Endothelial cell of umbilical vein (primary cell): ENCODE measurements around the gene COPB1. TPM values are rescaled to one million over a fixed set of nuclear protein-coding genes. Genes with fewer than 3 reads are reported as not detected.

ENCODE experiments used
- BruUV-seq: library from RNA; stranded (reverse); fragments of 400-500 nt; replicated peaks from 2 replicates; lab custom pipeline; 2021; lab: Mats Ljungman, UMichigan
- CTCF ChIA-PET: fragments of 300-600, 350-600 bp; sonication (Branson Sonifier 250); formaldehyde crosslinking; loops from one replicate; lab custom pipeline; 2021; ENCODE audit warnings: antibody characterized with exemption, inconsistent platforms; lab: Charles Lee
- POLR2A ChIA-PET: fragments of 300-600, 350-600 bp; sonication (Branson Sonifier 250); formaldehyde crosslinking; loops from one replicate; lab custom pipeline; 2021; ENCODE audit warnings: antibody characterized with exemption, inconsistent platforms; lab: Charles Lee
- DNase-seq: peaks from one replicate; pipeline ENCODE4 v3.0.0-alpha.2; 2011; ENCODE audit warnings: low read depth, low spot score
- FAIRE-seq: peaks from 2 replicates; lab custom pipeline; 2011; peaks lifted over from hg19 to GRCh38; lab: Jason Lieb, UNC
- H2AFZ ChIP-seq: 2 replicates; pipeline ENCODE4 v1.6.0; 2012; ENCODE audit warnings: low read depth, low read length, control low read depth, inconsistent platforms
- H3K27ac ChIP-seq: 2 replicates; pipeline ENCODE4 v1.5.1; 2011; ENCODE audit warnings: low read depth, mild to moderate bottlenecking, control low read depth, low read length, moderate library complexity; ENCODE audit not compliant: insufficient read depth
- H3K27me3 ChIP-seq, 2 experiments: 2 replicates each; pipeline versions ENCODE4 v1.6.0 to v1.6.1; 2011; ENCODE audit warnings: low read length in 2 of 2, mixed read lengths in 1 of 2; ENCODE audit not compliant: control insufficient read depth in 2 of 2, insufficient read depth in 2 of 2
- H3K36me3 ChIP-seq, 2 experiments: 2 replicates in 1 of 2; 3 replicates in 1 of 2; pipeline ENCODE4 v1.5.1; 2011; ENCODE audit warnings: low read length in 2 of 2, mild to moderate bottlenecking in 1 of 2, moderate library complexity in 1 of 2; ENCODE audit not compliant: control insufficient read depth in 2 of 2, insufficient read depth in 2 of 2; ENCODE audit errors: extremely low read depth in 1 of 2
- H3K4me1 ChIP-seq: 3 replicates; pipeline ENCODE4 v1.5.1; 2011; ENCODE audit warnings: mild to moderate bottlenecking, low read length; ENCODE audit not compliant: control insufficient read depth, insufficient read depth; ENCODE audit errors: extremely low read depth
- H3K4me2 ChIP-seq: 2 replicates; pipeline ENCODE4 v1.6.1; 2011; ENCODE audit warnings: low read length, control low read depth, mixed read lengths; ENCODE audit not compliant: insufficient read depth
- H3K4me3 ChIP-seq, 3 experiments: fragments of 200-600 bp in 1 of 3; sonication (generic), shearing (Covaris generic) in 1 of 3; replicated peaks in 1 of 3; 2 replicates each; pipeline ENCODE4 v1.5.1; 2011 to 2016; ENCODE audit warnings: control low read depth in 3 of 3, low read length in 3 of 3, mild to moderate bottlenecking in 2 of 3, inconsistent platforms in 1 of 3, low read depth in 1 of 3, moderate library complexity in 1 of 3; ENCODE audit not compliant: insufficient read depth in 1 of 3
- H3K79me2 ChIP-seq: 2 replicates; pipeline ENCODE4 v1.6.0; 2012; ENCODE audit warnings: low read length, inconsistent platforms; ENCODE audit not compliant: control insufficient read depth, insufficient read depth
- H3K9ac ChIP-seq: replicated peaks from 2 replicates; pipeline ENCODE3; 2011; ENCODE audit warnings: low read length, control low read depth; ENCODE audit not compliant: insufficient read depth; ENCODE audit errors: extremely low read depth
- H3K9me1 ChIP-seq: replicated peaks from 3 replicates; pipeline ENCODE4 v1.6.0; 2011; ENCODE audit warnings: mild to moderate bottlenecking, low read length; ENCODE audit not compliant: control insufficient read depth, insufficient read depth; ENCODE audit errors: extremely low read depth
- H3K9me3 ChIP-seq: replicated peaks from 2 replicates; pipeline ENCODE4 v1.5.1; 2012; ENCODE audit warnings: low read length, inconsistent platforms; ENCODE audit not compliant: control insufficient read depth, insufficient read depth
- H4K20me1 ChIP-seq: replicated peaks from 2 replicates; pipeline ENCODE3; 2011; ENCODE audit warnings: mild to moderate bottlenecking, low read length; ENCODE audit not compliant: control insufficient read depth, insufficient read depth; ENCODE audit errors: extremely low read depth
- CTCF ChIP-seq, 2 donors: IDR thresholded peaks; 1 replicate in 1 of 2; 2 replicates in 1 of 2; pipeline ENCODE4 v1.5.1; 2011; ENCODE audit warnings: low read length in 2 of 2, mild to moderate bottlenecking in 2 of 2, moderate library complexity in 2 of 2, control low read depth in 1 of 2, inconsistent platforms in 1 of 2, low read depth in 1 of 2; ENCODE audit not compliant: insufficient read depth in 1 of 2; ENCODE audit errors: extremely low read depth in 1 of 2
- EZH2 ChIP-seq: IDR thresholded peaks from 2 replicates; pipeline ENCODE4 v1.6.1; 2012; ENCODE audit warnings: borderline replicate concordance, low read depth, mild to moderate bottlenecking, moderate library complexity, low read length, inconsistent platforms; ENCODE audit not compliant: severe bottlenecking
- FOS ChIP-seq: IDR thresholded peaks from 2 replicates; pipeline ENCODE4 v1.6.1; 2011; ENCODE audit warnings: mild to moderate bottlenecking, low read length, moderate library complexity, borderline replicate concordance; ENCODE audit not compliant: insufficient read depth
- GATA2 ChIP-seq: IDR thresholded peaks from 2 replicates; pipeline ENCODE4 v1.7.0; 2011; ENCODE audit warnings: low read depth, mild to moderate bottlenecking, moderate library complexity, mixed read lengths, low read length; ENCODE audit not compliant: insufficient read length, insufficient read depth
- JUN ChIP-seq: IDR thresholded peaks from 2 replicates; pipeline ENCODE4 v1.6.1; 2011; ENCODE audit warnings: borderline replicate concordance, low read depth; ENCODE audit not compliant: insufficient read length, insufficient read depth
- MAX ChIP-seq: IDR thresholded peaks from 2 replicates; pipeline ENCODE4 v1.6.1; 2011; ENCODE audit not compliant: insufficient read depth, insufficient read length
- MYC ChIP-seq: IDR thresholded peaks from one replicate; pipeline ENCODE4 v1.6.1; 2011; ENCODE audit warnings: mild to moderate bottlenecking, low read depth, low read length
- POLR2A ChIP-seq: IDR thresholded peaks from 2 replicates; pipeline ENCODE4 v1.6.1; 2012; ENCODE audit warnings: low read depth, mild to moderate bottlenecking, control low read depth, low read length
- POLR2AphosphoS5 ChIP-seq: IDR thresholded peaks from 2 replicates; pipeline ENCODE4 v1.6.1; 2012; ENCODE audit warnings: low read depth, mild to moderate bottlenecking, control low read depth, low read length, moderate library complexity; ENCODE audit not compliant: insufficient read depth
- dilution Hi-C: fragments of 300-500 bp; cut with MboI; formaldehyde crosslinking; loops from one replicate; pipeline ENCODE4 v1.15.0; 2019; ENCODE audit warnings: low sequenced_read_pairs; ENCODE audit not compliant: extremely low pct_ligation_motif_present
- intact Hi-C: fragments of 100-400 bp; cut with micrococcal nuclease; formaldehyde crosslinking; loops from one replicate; pipeline ENCODE4 v1.10.0; 2022
- polyA plus RNA-seq, 4 experiments: library from polyadenylated mRNA; depleted of rRNA in 3 of 4; stranded (reverse) in 3 of 4; unstranded in 1 of 4; fragments of >200 nt; gene quantifications; 2 replicates each; pipeline versions ENCODE4 v1.2.1 to v1.2.3, GENCODE V29; 2011 to 2012; ENCODE audit warnings: missing spikeins in 1 of 4
- total RNA-seq: library from RNA; stranded (reverse); gene quantifications from 2 replicates; pipeline ENCODE4 v1.2.3, GENCODE V29; 2021

COPB1 gene
- total and polyA plus RNA-seq, 2 donors (not counting 3 experiments of a cell fraction or from before 2014, with no cell fraction given): 61.1 to 145 TPM

- H2AFZ ChIP-seq: no peak overlapping the region
- H3K4me1 ChIP-seq: no peaks in the 10 kb centered on the region
- no TSS peak for BruUV-seq
- no peaks in the 10 kb centered on the region for H3K79me2 ChIP-seq
- CTCF ChIA-PET: interaction anchor here (1.6 to 2.3 kb wide), 2 partner anchors 246 to 365 kb away, joined by 3 to 10 read pairs; no protein-coding TSS in a partner anchor
- no peak for FAIRE-seq
- no peaks in the 10 kb centered on the region for H4K20me1 ChIP-seq
- H3K9me1 ChIP-seq: no peaks in the 10 kb centered on the region
- no peak for TF ChIP-seq GATA2
- TF ChIP-seq CTCF (IDR thresholded peaks at IDR 0.05; ENCODE audit: extremely low read depth in 1 of 2, insufficient read depth in 1 of 2, low read depth in 1 of 2, low read length in 2 of 2): no peak
- no peak for TF ChIP-seq MAX
- TF ChIP-seq MYC: no peak
- TF ChIP-seq FOS: no peak
- no peak for TF ChIP-seq EZH2
- TF ChIP-seq POLR2AphosphoS5: no peak
- no peak for TF ChIP-seq POLR2A
- TF ChIP-seq JUN: no peak
- H3K9ac ChIP-seq: no peak overlapping the region
- H3K27me3 ChIP-seq: peaks cover 9 to 21% of the 10 kb centered on the region in 2 experiments
- no peaks in the 10 kb centered on the region for H3K36me3 ChIP-seq
- dilution Hi-C loops (no loop called here), intact Hi-C loops (no loop called here)
- POLR2A ChIA-PET: no interaction called here
- H3K9me3 ChIP-seq: no peaks in the 10 kb centered on the region
- H3K27ac ChIP-seq: no peak overlapping the region
- DNase-seq: no peak
- no peak overlapping the region for H3K4me3 ChIP-seq
- no peak overlapping the region for H3K4me2 ChIP-seq
Observed at GRCh38 chr11:14543260-14543659, 43.6 kb upstream of the COPB1 start.
